NT2/D1 (cell line): ENCODE results near the gene KDM4E.

Experiments used
- SUZ12 ChIP-seq: IDR thresholded peaks from 2 replicates; pipeline ENCODE4 v1.6.1; 2011; ENCODE audit not compliant: insufficient read length, insufficient read depth; ENCODE audit errors: extremely low read depth
- YY1 ChIP-seq: IDR thresholded peaks from 2 replicates; pipeline ENCODE4 v1.6.1; 2011; ENCODE audit not compliant: insufficient read length, insufficient read depth
- ZNF274 ChIP-seq: IDR thresholded peaks from 2 replicates; pipeline ENCODE4 v1.6.1; 2011; ENCODE audit warnings: mild to moderate bottlenecking, low read depth, low read length

- TF ChIP-seq YY1 (no peak), ZNF274 (no peak), SUZ12 (no peak)
Observed at GRCh38 chr11:95068549-95068948, 43.5 kb downstream of the KDM4E start.
